ENCODE results near the gene ZNF57.
"Not testable (repeated sequence)": the region's sequence is repeated elsewhere in the genome, so short reads cannot be mapped to it uniquely, and the experiment has no call there.

ZNF57 gene

GRCh38 chr19:2902590-2903218 lies 2.0 kb downstream of the ZNF57 start:
- no peak for DNase-seq

DNA sequence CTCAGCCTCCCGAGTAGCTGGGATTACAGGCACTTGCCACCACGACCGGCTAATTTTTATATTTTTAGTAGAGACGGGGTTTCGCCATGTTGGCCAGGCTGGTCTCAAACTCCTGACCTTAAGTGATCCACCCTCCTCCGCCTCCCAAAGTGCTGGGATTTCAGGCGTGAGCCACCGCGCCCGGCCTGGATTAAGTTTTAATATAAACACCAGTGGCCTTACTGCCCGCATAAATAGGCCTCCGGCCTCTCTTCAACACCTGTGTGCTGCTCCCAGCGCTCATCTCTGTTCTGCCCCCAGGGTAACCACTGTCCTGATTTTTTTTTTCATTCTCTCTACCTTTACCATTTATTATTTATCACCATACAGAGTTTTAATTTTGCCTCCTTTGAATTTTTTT lies 2.6 kb downstream of the ZNF57 start:
- DNase-seq, result not testable (repeated sequence)

DNA sequence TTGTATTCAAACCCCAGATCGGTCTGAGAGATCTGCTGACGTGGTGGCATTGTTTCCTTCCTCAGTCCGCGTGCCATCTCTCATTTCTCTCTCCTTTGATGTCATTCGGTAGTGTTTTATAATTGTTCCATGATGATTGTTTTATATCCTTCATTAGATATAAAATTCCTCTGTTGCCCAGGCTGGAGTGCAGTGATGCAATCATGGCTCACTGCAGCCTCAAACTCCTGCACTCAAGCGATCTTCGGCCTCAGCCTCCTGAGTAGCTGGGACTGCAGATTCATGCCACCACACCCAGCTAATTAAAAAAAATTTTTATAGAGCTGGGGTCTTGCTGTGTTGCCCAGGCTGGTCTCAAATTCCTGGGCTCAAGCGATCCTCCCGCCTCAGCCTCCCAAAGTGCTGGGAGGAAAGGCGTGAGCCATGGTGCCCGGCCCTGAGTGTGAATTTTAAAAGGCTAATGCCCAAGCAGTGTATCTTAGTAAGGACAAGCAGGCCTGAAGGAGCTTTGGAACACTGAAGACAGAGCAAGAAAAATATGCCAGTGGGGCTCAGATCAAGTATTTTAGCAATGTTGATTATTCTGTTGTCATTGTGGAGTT lies 5.3 kb downstream of the ZNF57 start:
- DNase-seq, result no peak

- DNase-seq, result no peak
These were observed 6.0 kb downstream of the ZNF57 start for GRCh38 chr19:2906631-2907195.

DNA sequence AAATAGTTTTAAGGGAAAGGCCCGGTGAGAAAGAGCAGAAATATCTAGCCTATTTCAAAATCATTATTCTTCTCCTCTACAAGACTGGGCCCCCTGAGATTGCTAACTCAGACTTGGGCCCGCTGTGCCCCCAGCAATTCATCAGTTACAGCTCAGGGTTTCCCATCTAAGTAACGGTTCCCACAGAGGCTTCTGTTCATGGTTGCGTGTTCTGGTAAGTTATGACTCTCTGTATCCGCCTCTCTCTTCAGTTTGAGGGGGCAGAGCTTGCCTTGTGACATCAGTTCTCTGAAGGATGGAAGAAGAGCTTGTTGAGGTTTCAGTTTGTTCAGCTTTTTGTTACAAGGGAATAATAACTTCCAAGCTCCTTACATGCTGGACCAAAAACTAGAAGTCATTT lies 11.6 kb downstream of the ZNF57 start:
- no peak for DNase-seq

DNA sequence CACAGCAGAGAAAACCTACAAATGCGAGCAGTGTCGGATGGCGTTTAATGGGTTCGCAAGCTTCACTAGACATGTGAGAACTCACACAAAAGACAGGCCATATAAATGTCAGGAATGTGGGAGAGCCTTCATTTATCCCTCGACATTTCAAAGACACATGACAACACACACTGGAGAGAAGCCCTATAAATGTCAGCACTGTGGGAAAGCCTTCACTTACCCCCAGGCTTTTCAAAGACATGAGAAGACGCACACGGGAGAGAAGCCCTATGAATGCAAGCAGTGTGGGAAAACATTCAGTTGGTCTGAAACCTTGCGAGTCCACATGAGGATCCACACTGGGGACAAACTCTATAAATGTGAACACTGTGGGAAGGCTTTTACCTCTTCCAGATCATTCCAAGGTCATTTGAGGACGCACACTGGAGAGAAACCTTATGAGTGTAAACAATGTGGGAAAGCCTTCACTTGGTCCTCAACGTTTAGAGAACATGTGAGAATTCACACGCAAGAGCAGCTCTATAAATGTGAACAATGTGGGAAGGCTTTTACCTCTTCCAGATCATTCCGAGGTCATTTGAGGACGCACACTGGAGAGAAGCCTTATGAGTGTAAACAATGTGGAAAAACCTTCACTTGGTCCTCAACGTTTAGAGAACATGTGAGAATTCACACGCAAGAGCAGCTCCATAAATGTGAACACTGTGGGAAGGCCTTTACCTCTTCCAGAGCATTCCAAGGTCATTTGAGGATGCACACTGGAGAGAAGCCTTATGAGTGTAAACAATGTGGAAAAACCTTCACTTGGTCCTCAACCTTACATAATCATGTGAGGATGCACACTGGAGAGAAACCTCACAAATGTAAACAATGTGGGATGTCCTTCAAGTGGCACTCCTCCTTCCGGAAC lies 16.8 kb downstream of the ZNF57 start:
- no peak for DNase-seq

- no peak for DNase-seq
These were observed 22.3 kb downstream of the ZNF57 start for GRCh38 chr19:2922987-2923386.

- no peak for DNase-seq
These were observed 22.8 kb downstream of the ZNF57 start for GRCh38 chr19:2923510-2923909.

DNA sequence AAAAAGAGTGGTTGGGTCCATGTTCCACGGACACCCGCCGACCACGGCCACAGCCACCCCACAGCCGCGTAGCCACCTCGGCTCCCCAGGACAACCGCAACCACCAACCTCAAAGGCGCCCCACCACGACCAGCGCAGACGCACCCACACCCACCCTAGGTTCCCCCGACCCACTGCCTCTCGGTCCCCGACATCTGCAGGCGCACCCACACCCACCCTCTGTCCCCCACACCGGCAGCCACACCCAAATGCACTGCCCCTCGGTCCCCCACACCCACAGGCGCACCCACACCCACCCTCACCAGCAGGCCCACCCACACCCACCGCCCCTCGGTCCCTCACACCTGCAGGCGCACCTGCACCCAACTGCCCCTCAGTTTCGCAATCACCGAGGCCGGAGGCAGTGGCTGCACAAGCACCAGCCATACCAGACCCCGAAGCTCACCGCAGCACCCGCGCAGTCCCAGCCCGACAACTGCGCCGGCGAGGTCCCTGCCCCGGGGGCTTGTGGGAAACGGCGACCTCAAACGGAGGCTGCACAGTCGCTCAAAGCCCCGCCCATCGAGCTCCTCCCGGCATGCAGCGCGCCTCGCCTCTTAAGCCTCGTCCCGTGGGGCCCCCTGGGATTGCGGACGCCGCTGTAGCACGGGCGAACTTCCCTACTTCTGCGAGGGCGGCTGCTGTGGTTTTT lies 25.8 kb downstream of the ZNF57 start:
- DNase-seq, result no peak

- no peak for DNase-seq
These were observed 26.3 kb downstream of the ZNF57 start for GRCh38 chr19:2927032-2927430.

GRCh38 chr19:2933490-2933910 lies 32.8 kb downstream of the ZNF57 start:
- no peak for DNase-seq

DNA sequence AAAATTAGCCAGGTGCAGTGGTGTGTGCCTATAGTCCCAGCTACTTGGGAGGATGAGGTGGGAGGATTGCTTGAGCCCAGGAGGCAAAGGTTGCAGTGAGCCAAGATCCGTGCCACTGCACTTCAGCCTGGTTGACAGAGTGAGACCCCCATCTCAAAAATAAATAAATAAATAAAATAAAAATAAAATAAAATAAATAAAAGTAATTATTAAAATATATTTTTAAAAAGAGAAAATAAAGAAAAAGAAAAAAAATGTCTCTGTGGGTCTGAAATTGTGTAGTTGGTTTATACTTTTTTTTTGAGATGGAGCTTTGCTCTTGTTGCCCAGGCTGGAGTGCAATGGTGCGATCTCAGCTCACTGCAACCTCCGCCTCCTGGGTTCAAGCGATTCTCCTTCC lies 35.1 kb downstream of the ZNF57 start:
- not testable (repeated sequence) for DNase-seq

DNA sequence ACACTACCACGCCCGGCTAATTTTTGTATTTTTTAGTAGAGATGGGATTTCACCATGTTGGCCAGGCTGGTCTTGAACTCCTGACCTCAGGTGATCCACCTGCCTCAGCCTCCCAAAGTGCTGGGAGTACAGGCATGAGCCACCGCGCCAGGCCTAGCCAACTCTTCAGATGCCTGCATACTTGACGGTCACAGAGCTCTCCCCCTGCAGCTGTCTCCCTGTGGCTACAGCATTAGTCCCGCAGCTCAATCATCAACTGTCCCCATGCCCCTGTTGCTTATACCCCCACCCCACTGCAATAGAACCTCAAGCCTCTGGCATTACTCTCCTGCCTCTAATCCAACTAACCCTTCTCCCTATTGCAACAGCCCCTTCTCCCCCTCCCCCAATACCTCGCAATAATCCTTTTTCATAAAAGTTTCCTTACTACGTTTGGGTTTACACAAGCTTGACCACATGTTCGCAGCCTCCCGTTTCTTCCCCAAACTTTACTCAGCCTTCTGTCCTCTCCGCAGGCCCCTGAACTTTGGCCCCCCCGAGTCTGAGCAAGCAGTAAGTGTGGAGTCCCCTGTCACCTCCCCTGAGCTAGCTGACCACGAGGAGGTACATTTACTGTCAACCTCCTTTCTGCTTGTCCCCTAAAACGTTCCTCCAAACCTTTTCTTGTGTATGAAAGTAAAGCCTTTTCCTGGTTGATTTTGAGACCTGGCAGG lies 42.4 kb downstream of the ZNF57 start:
- DNase-seq, result no peak

DNA sequence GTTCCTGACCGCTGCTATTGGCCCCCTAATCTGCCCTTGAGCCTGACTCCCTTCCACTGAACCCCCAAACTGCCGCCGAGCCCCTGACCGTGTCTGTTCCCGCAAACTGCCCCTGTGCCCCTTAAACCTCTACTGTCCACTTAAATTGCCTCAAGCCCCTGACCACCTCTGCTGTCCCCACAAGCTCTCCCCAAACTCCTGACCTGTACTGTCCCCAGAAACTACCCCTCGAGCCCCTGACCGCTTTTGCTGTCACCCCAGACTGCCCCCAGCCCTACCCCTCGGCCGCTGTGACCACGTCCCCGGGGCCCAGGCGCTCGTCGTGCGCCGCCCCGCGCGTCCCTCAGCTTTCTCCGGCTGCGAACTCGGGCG lies 43.7 kb downstream of the ZNF57 start:
- DNase-seq, result no peak

DNA sequence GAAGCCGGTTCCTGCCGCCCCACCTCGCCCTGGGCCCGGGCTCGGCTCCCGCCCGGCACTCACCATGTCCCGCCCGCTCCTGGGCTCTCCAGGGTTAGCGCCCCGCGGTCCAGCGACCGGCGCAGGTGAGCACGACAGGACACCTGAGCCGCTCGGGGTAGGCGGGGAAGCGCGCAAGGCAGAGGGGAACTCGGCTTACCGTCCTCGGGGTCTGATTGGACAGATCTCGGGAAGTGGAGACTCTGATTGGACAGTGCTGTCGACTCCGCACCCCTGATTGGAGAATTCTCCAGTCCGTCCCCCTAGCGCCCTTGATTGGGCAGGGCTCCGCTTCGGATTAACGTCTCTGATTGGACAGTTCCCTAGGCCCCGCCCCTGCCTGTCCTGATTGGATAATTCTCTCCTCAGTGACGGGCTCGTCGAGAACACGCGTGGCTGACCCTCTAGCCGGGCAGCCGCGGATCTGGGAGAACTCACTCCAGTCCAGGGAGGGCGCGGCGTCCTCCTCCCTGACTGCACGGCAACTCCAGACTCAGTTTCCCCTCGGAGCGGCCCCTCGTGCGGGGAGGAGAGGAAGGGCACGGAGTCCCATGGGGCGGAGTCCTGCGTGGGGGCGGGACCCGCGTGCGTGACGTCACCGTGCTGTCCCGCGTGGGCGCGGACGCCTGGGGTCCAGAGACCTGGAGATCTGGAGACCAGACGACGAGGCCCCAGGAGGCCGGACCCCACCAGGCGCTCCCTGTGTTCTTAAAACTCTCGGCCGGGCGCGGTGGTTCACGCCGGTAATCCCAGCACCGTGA lies 44.2 kb downstream of the ZNF57 start, which contains the start of gene ZNF77:
Gene ZNF77, minus strand, starts transcription at position 197 of the 800 bp plus-strand sequence. Its CDS starts 131 bp downstream, at position 66.
- DNase-seq, result peak; percentile 98

DNA sequence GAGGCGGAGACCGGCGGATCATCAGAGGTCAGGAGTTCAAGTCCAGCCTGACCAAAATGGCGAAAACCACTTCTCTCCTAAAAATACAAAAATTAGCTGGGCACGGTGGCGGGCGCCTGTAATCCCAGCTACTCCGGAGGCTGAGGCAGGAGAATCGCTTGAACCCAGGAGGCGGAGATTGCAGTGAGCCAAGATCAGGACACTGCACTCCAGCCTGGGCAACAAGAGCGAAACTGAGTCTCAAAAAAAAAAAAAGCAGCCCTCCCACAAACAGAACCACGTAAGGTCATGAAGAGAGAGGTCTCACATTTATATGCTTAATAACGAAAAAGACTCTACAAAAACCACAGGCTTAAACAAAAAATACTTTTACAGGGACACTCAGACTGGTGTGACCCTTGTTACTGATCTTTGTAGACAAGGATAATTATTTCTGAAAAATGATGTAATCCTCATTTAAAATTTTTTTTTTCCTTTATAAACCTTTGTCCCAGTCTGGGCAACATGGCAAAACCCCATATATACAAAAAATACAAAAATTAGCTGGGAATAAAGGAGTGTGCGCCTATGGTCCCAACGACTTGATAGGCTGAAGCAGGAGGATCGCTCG lies 45.0 kb downstream of the ZNF57 start:
- no peak for DNase-seq

DNA sequence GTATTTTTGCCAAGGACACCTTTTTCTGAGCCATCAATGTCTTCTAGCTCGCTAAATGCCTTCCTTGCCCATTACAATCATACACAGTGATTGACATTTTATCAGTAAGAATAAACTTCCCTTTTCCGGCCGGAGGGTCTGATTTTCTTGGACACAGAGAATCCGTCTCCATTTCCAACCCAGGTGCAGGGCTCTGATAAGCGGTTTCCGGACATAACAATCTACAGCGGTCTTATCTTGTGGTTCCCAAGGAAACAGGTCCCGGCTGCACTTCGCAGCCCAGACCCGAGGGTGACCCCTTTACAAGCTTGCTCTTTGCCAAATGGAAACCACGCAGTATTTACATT lies 49.2 kb downstream of the ZNF57 start:
- DNase-seq, result no peak

- peak; percentile 97 for DNase-seq
These were observed 49.8 kb downstream of the ZNF57 start for GRCh38 chr19:2950286-2951124.

DNA sequence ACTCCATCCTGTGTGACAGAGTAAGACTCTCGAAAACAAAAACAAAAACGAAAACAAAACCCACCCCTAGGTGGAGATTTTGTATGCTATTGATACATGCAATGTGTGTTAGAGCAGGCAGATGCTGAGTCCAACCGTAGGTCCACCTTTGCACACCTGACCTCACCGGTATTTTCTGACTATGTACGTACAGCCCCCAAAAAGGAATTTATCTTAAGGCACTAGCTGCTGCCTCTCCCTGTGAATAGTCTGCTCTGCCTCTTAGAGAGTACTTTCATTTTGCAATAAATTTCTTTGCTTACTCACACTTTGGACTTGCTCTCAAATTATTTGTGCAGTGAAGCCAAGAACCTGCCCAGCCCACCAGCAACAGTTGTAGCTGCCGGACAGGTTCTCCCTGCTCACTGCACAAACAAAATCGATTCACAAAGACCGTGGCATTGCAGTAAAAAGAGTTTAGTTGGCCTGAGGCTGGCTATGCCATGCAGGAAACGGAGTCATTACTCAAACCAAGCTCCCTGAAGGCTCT lies 52.3 kb downstream of the ZNF57 start:
- DNase-seq, result no peak

DNA sequence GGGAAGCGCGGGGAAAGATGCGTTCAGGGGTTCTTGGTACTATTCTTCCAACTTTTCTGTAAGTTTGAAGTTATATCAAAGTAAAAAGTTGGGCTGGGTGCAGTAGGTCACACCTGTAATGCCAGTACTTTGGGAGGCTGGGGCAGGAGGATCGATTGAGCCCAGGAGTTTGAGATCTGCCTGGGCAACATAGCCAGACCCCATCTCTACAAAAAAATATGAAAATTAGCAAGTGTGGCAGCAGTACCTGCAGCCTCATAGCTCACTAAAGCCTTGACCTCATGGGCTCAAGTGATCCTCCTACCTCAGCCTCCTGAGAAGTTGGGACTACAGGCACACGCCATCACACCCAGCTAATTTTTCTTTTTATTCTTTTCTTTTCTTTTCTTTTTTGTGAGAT lies 56.4 kb downstream of the ZNF57 start:
- DNase-seq, result no peak

Data from NCI-H1436 treated with DMSO at 0.1 percent for 48 hours (cell line).